Right forelimb (tissue), 1 donor: Measurements from ENCODE around the gene MYH11.
A peak's percentile ranks its signal among the peaks of the same experiment; 100 is the strongest.

ENCODE experiments used
- DNase-seq: peaks from one replicate; pipeline ENCODE4 v3.0.0-alpha.2; 2018

Gene MYH11

DNA sequence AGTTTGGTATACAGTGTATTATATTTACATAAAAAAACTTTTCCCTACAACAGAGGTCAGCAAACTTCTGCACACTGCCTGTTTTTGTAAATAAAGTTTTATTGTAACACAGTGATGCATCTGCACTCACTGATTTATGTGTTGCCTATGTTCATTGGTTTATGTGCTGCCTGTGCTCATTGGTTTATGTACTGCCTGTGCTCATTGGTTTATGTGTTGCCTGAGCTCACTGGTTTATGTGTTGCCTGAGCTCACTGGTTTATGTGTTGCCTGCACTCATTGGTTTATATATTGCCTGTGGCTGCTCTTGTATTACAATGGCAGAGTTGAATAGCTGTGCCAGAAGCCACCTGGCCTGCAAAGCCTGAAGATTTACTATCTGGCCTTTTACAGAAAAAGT is 81.6 kb downstream of the MYH11 start:
- no peak for DNase-seq

- DNase-seq, result no peak
These were observed 82.9 kb downstream of the MYH11 start for GRCh38 chr16:15773968-15774367.

DNA sequence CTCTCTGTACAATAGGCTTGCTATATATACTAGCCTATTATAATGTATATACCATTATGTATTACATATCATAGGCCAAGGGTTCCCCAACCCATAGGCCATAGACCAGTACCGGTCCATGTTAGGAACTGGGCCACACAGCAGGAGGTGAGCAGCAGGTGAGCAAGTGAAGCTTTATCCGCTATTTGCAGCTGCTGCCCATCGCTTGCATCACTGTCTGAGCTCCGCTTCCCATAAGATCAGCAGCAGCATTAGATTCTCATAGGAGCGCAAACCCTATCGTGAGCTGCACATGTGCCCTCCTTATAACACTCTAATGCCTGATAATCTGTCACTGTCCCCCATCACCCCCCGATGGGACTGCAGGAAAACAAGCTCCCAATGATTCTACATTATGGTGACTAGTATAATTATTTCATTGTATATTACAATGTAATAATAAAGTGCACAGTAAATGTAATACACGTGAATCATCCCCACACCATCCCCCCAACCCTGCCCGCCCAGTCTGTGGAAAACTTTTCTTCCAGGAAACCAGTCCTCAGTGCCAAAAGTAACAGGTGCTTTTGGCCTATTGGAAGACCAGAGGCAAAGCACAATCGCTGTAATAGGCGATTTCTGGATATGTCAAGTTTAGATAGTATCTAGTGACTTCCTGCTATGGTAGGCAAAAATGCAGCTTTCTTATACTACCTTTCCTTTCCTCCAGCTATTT is 84.1 kb downstream of the MYH11 start:
- DNase-seq, result no peak

GRCh38 chr16:15771694-15772093 is 85.1 kb downstream of the MYH11 start:
- DNase-seq, result no peak

DNA sequence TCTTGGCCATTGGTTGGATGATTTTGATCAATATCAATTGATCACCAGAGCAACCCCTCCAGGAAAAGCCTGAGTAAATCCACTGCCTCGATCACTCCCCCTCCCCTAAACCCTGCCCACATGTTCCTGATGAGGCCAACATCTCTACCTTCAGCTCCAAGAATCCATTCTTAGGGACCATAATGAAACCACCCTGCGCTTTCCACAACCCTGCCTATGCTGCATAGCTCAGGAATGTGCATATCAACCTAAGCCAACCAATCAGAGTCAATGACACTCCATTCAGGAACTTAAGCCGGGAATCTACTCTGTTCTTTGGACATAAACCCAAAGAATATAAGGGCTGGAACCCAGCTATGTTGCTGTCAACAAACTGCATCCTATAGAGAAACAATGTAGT is 86.3 kb downstream of the MYH11 start:
- no peak for DNase-seq

GRCh38 chr16:15770107-15770506 is 86.7 kb downstream of the MYH11 start:
- DNase-seq, result peak; percentile 50

DNA sequence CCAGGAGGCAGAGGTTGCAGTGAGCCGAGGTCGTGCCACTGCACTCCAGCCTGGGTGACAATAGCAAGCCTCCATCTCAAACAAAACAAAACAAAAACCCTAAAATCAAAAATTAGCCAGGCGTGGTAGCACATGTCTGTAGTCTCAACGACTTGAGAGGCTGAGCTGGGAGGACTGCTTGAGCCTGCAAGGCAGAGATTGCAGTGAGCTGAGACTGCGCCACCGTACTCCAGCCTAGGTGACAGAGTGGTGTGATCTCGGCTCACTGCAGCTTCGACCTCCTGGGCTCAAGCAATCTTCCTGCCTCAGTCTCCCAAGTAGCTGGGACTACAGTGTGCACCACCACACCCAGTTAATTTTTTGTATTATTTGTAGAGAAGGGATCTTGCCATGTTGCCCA is 87.6 kb downstream of the MYH11 start:
- no peak for DNase-seq

GRCh38 chr16:15768201-15768600 is 88.6 kb downstream of the MYH11 start:
- no peak for DNase-seq

DNA sequence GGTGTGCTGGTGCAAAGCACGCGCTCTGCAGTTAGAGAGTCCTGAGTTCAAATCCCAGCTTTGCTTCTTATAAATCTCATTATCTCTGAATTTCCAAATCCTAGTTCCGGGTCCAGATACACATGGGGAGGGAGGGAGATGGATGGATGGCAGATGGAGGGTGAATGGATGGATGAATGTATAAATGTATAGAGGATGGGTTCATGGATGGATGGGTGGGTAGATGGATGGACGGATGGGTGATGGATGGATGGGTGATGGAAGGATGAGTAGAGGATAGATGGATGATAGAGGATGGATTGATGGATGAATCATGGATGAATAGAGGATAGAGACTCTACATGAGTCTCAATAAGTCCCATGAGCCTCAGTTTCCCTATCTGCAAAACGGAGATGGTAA is 89.9 kb downstream of the MYH11 start:
- no peak for DNase-seq

DNA sequence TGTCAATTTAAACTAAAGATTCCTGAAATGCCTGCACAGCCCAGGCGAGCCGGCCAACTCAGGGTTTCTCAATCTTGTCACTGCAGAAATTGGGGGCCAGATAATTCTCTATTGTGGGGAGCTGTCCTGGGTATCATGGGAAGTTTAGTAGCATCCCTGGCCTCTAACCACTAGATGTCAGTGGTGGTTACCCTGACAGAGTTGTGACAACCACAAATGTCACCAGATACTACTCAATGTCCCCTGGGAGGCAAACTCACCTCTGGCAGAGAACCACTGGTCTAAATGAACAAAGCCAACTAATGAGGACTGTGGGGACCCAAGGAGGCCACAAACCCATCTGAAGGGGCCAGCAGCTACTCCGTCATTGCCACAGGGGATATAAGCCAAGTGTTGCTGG is 90.9 kb downstream of the MYH11 start:
- DNase-seq, result peak; percentile 54

- no peak for DNase-seq
These were observed 91.7 kb downstream of the MYH11 start for GRCh38 chr16:15765116-15765515.

DNA sequence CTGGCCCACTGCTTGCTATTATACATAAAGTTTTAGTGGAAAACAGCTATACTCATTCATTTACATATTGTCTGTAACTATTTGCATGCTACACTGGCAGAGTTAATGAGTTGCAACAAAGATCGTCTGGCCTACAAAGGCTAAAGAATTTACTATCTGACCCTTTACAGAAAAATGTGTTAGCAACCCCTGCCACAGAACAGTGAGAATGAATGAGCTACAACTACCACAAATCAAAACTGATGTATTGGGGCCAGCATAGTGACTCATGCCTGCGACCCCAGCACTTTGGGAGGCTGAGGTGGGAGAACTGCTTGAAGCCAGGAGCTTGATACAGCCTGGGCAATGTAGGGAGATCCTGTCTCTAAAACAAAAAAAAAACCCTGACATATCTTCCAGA is 92.7 kb downstream of the MYH11 start:
- no peak for DNase-seq

DNA sequence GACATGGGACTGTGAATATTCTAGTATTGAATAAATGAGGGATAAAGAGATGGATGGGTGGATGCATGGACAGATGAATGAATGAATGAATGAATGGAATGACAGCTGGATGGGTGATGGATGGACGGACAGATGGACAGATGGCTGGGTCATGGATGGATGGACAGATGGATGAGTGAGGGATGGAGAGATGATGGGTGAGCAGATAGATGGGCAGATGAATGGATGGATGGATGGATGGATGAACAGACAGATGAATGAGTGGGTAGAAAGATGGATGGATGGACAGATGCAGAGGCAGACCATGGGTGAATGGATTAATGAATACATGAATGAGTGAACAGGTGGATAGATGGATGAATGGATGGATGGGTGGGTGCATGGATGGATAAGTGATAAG is 96.7 kb downstream of the MYH11 start:
- no peak for DNase-seq

- no peak for DNase-seq
These were observed 97.8 kb downstream of the MYH11 start for GRCh38 chr16:15759070-15759469.

GRCh38 chr16:15757630-15758251 is 99.1 kb downstream of the MYH11 start:
- DNase-seq, result no peak

DNA sequence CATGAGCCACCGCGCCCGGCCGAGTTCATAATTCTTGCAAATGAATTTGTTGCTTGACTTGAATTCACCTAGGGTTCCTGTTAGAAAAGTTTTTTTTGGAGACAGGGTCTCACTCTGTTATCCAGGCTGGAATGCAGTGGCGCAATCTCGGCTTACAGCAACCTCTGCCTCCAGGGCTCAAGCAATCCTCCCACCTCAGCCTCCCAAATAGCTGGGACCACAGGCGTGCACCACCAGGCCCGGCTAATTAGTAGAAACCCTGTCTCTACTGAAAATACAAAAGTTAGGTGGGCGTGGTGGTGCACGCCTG is 99.8 kb downstream of the MYH11 start:
- no peak for DNase-seq

- no peak for DNase-seq
These were observed 101.8 kb downstream of the MYH11 start for GRCh38 chr16:15754821-15755534.

GRCh38 chr16:15752717-15753488 is 103.9 kb downstream of the MYH11 start:
- DNase-seq, result no peak

DNA sequence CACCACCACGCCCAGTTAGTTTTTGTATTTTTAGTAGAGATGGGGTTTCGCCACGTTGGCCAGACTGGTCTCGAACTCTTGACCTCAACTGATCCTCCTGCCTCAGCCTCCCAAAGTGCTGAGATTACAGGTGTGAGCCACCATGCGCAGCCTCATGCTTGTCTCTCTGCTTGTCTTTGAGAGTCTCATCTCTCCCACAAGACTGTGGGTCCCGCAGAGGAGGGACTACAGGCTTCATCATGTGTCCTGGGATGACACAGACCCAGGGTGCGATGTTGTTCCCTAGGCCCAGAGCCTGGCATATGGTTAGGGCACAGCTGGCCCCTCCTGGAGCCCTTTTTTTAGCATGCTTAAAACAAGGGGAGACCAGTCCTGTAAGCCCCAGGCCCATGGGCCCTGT is 104.9 kb downstream of the MYH11 start:
- DNase-seq, result no peak

- DNase-seq, result no peak
These were observed 106.8 kb downstream of the MYH11 start for GRCh38 chr16:15749985-15750384.

GRCh38 chr16:15749371-15749770 is 107.5 kb downstream of the MYH11 start:
- DNase-seq, result no peak

DNA sequence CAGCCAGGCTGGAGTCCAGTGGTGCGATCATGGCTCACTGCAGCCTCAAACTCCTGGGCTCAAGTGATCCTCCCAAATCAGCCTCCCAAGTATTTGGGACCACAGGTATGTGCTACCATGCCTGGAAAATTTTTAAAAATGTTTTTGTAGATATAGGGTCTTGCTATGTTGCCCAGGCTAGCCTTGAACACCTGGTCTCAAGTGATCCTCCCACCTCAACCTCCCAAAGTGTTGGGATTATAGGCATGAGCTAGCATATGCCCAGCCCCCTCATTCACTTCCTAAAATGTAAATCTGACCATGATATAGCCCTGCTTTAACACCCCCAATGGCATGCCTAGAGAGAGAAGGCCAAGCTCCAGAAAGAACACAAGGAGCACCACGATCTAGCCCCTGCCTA is 108.2 kb downstream of the MYH11 start:
- no peak for DNase-seq

DNA sequence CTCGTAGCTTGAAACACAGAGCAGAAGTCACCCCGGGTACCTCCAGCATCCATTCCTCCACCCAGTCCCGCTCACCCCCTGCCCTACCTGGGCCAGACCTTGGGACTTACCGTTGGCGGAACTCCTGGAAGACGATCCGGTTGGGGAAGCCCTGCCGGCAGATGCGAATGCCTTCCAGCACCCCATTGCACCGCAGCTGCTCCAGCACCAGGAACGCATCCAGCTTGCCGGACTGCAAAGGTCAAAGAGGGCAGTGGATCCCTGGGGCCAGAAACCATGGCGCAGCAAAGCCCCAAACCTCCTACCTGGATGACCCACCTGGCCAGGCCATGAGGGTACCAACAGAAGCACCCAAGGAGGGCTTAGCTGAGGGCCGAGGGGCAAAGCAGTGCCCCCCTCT is 108.9 kb downstream of the MYH11 start:
- DNase-seq, result no peak

- DNase-seq, result no peak
These were observed 110.5 kb downstream of the MYH11 start for GRCh38 chr16:15746332-15746731.
